GM12878 (cell line): ENCODE measurements around the gene GAS2L1. TPM values are rescaled to one million over a fixed set of nuclear protein-coding genes. Genes with fewer than 3 reads are reported as not detected.

Source experiments
- ATAC-seq: fragments of 200-7000 bp; cut with Tn5 transposase; 3 replicates; pipeline ENCODE4 v1.9.1; 2020; ENCODE audit warnings: mild to moderate bottlenecking, moderate library complexity
- BruUV-seq: library from RNA; stranded (reverse); fragments of 400-500 nt; replicated peaks from 2 replicates; lab custom pipeline; 2021; lab: Mats Ljungman, UMichigan
- CTCF ChIA-PET: fragments of 300-600 bp; sonication (Branson Sonifier 250); formaldehyde crosslinking; extraction: SDS; loops from one replicate; lab custom pipeline; 2021; ENCODE audit warnings: inconsistent platforms; lab: Yijun Ruan, JAX
- POLR2A ChIA-PET: fragments of 350-600 bp; formaldehyde crosslinking; extraction: SDS; loops from one replicate; lab custom pipeline; 2021; ENCODE audit warnings: inconsistent platforms; lab: Charles Lee
- RAD21 ChIA-PET: fragments of 300-600 bp; sonication (Branson Sonifier 250); formaldehyde crosslinking; loops from one replicate; lab custom pipeline; 2023; ENCODE audit warnings: antibody characterized with exemption; ENCODE audit not compliant: unreplicated experiment; lab: Charles Lee
- SMC1A ChIA-PET: fragments of 300-600 bp; sonication (Branson Sonifier 250); formaldehyde crosslinking; loops from one replicate; lab custom pipeline; 2023; ENCODE audit not compliant: unreplicated experiment, uncharacterized antibody; lab: Charles Lee
- DNase-seq: peaks from one replicate; pipeline ENCODE4 v3.0.0-alpha.2; 2011; ENCODE audit warnings: low read depth, low spot score
- FAIRE-seq: peaks from 3 replicates; lab custom pipeline; 2011; peaks lifted over from hg19 to GRCh38; lab: Jason Lieb, UNC
- H2AFZ ChIP-seq: 2 replicates; pipeline ENCODE4 v1.6.0; 2011; ENCODE audit warnings: low read depth, low read length, control low read depth; ENCODE audit not compliant: control insufficient read depth
- H3K27ac ChIP-seq: 2 replicates; pipeline ENCODE4 v1.5.1; 2011; ENCODE audit warnings: control low read depth; ENCODE audit not compliant: control insufficient read depth, insufficient read depth
- H3K27me3 ChIP-seq, 2 experiments: replicated peaks in 1 of 2; 2 replicates each; pipeline versions ENCODE4 v1.6.0 to v1.6.1; 2011; ENCODE audit warnings: low read length in 1 of 2; ENCODE audit not compliant: control insufficient read depth in 2 of 2, insufficient read depth in 2 of 2
- H3K36me3 ChIP-seq, 2 experiments: 2 replicates each; pipeline ENCODE4 v1.5.1; 2011; ENCODE audit warnings: low read length in 1 of 2; ENCODE audit not compliant: control insufficient read depth in 2 of 2, insufficient read depth in 2 of 2
- H3K4me1 ChIP-seq: 2 replicates; pipeline ENCODE4 v1.6.1; 2011; ENCODE audit warnings: mild to moderate bottlenecking, low read length, moderate library complexity, mixed read lengths; ENCODE audit not compliant: control insufficient read depth, insufficient read depth
- H3K4me2 ChIP-seq: 2 replicates; pipeline ENCODE4 v1.6.0; 2011; ENCODE audit warnings: control low read depth; ENCODE audit not compliant: control insufficient read depth, insufficient read depth
- H3K4me3 ChIP-seq: fragments of 200-600 bp; sonication (generic); 2 replicates; pipeline ENCODE4 v1.5.1; 2016
- H3K79me2 ChIP-seq: 2 replicates; pipeline ENCODE4 v1.6.0; 2011; ENCODE audit warnings: low read length; ENCODE audit not compliant: control insufficient read depth, insufficient read depth
- H3K9ac ChIP-seq: 2 replicates; pipeline ENCODE4 v1.8.0; 2011; ENCODE audit warnings: low read length, control low read depth, mixed read lengths; ENCODE audit not compliant: control insufficient read depth, insufficient read depth
- H3K9me3 ChIP-seq: replicated peaks from 3 replicates; pipeline ENCODE4 v1.5.1; 2011; ENCODE audit warnings: mild to moderate bottlenecking, low read length; ENCODE audit not compliant: control insufficient read depth, insufficient read depth
- H4K20me1 ChIP-seq: 2 replicates; pipeline ENCODE4 v1.6.0; 2011; ENCODE audit not compliant: control insufficient read depth, insufficient read depth
- CREM ChIP-seq: IDR thresholded peaks from 2 replicates; pipeline ENCODE4 v1.6.1; 2014; ENCODE audit warnings: antibody characterized with exemption, low read depth
- EGR1 ChIP-seq, 2 experiments: IDR thresholded peaks; 1 replicate in 1 of 2; 2 replicates in 1 of 2; pipeline ENCODE4 v1.6.1; 2011 to 2012; ENCODE audit warnings: low read depth in 2 of 2, low read length in 2 of 2, borderline replicate concordance in 1 of 2, mild to moderate bottlenecking in 1 of 2, moderate library complexity in 1 of 2
- FOS ChIP-seq: IDR thresholded peaks from 3 replicates; pipeline ENCODE4 v1.6.1; 2011; ENCODE audit warnings: borderline replicate concordance; ENCODE audit not compliant: insufficient read length; ENCODE audit errors: extremely low read depth
- IRF3 ChIP-seq: fragments of 450-650 bp; IDR thresholded peaks from 2 replicates; pipeline ENCODE4 v1.6.1; 2014; ENCODE audit warnings: mild to moderate bottlenecking
- IRF5 ChIP-seq: fragments of 450-650 bp; IDR thresholded peaks from 2 replicates; pipeline ENCODE4 v1.6.1; 2017; ENCODE audit warnings: borderline replicate concordance
- KDM1A ChIP-seq: fragments of 200-600 bp; sonication (generic); IDR thresholded peaks from 2 replicates; pipeline ENCODE4 v1.6.1; 2016; ENCODE audit warnings: borderline replicate concordance
- MEF2A ChIP-seq: IDR thresholded peaks from 2 replicates; pipeline ENCODE4 v1.6.1; 2011; ENCODE audit warnings: low read depth, mild to moderate bottlenecking, low read length, moderate library complexity; ENCODE audit not compliant: insufficient read depth
- MYB ChIP-seq: fragments of 150-350 bp; IDR thresholded peaks from 2 replicates; pipeline ENCODE4 v1.6.1; 2014; ENCODE audit warnings: mild to moderate bottlenecking, low read depth, low read length, borderline replicate concordance
- NRF1 ChIP-seq: conservative IDR thresholded peaks from 2 replicates; pipeline ENCODE4 v1.6.1; 2011; ENCODE audit warnings: mild to moderate bottlenecking, low read depth, low read length, improper control_type of control experiment
- PAX8 ChIP-seq: fragments of 450-650 bp; IDR thresholded peaks from 2 replicates; pipeline ENCODE4 v1.6.1; 2017; ENCODE audit warnings: mild to moderate bottlenecking, moderate library complexity
- PBX3 ChIP-seq: IDR thresholded peaks from 2 replicates; pipeline ENCODE4 v1.6.1; 2011; ENCODE audit warnings: mild to moderate bottlenecking, low read depth, low read length, moderate library complexity; ENCODE audit not compliant: insufficient replicate concordance
- SMC3 ChIP-seq: IDR thresholded peaks from 2 replicates; pipeline ENCODE4 v1.6.1; 2011; ENCODE audit warnings: low read length, improper control_type of control experiment, borderline replicate concordance
- SREBF1 ChIP-seq: IDR thresholded peaks from 2 replicates; pipeline ENCODE4 v1.6.1; 2012; ENCODE audit warnings: mild to moderate bottlenecking, low read length
- TBL1XR1 ChIP-seq: IDR thresholded peaks from 2 replicates; pipeline ENCODE4 v1.6.1; 2012; ENCODE audit warnings: low read depth, low read length, improper control_type of control experiment
- ZNF217 ChIP-seq: fragments of 450-650 bp; IDR thresholded peaks from 2 replicates; pipeline ENCODE4 v1.6.1; 2017; ENCODE audit warnings: antibody characterized with exemption, mild to moderate bottlenecking
- ZNF687 ChIP-seq: fragments of 450-650 bp; IDR thresholded peaks from 2 replicates; pipeline ENCODE4 v1.6.1; 2017; ENCODE audit warnings: mild to moderate bottlenecking, moderate library complexity
- WGBS: methylation state at CpG from one replicate; pipeline ENCODE4 v1.1.6; 2016; ENCODE audit warnings: low lambda C conversion rate; ENCODE audit not compliant: insufficient replicate concordance, insufficient coverage; ENCODE audit errors: missing lambda C conversion rate; 5-methylcytosine and 5-hydroxymethylcytosine counted together
- in situ Hi-C: fragments of 300-500 bp; cut with MboI; formaldehyde crosslinking; loops from 9 replicates; pipeline ENCODE4 v1.14.3; 2018; ENCODE audit warnings: mixed read lengths
- intact Hi-C: fragments of 100-400 bp; cut with micrococcal nuclease; formaldehyde crosslinking; loops from one replicate; pipeline ENCODE4 v1.14.2; 2022; ENCODE audit not compliant: unreplicated experiment
- polyA plus RNA-seq, 11 experiments: library from polyadenylated mRNA; depleted of rRNA in 4 of 11; unstranded in 6 of 11; stranded (reverse) in 5 of 11; fragments of >200 nt; fragmentation: Nextera tagmentation in 4 of 11; fragmentation: Illumina TruSeq in 1 of 11; extraction: Ambion mirVana in 4 of 11; extraction: Trizol in 1 of 11; gene quantifications; 1 replicate in 1 of 11; 2 replicates in 10 of 11; pipeline versions ENCODE4 v1.2.1 to v1.2.3, GENCODE V29; 2011 to 2016; ENCODE audit warnings: inconsistent platforms in 2 of 11, missing spikeins in 2 of 11, low read depth in 1 of 11
- total RNA-seq, 4 experiments: library from RNA; depleted of rRNA in 3 of 4; stranded (reverse); fragments of >200 nt in 3 of 4; fragmentation: Illumina TruSeq in 1 of 4; extraction: Trizol in 1 of 4; gene quantifications; 2 replicates each; pipeline versions ENCODE4 v1.2.1 to v1.2.3, GENCODE V29; 2013 to 2021

The GAS2L1 gene
- total and polyA plus RNA-seq, 10 of the 15 experiments (the other 5 are each of a cell fraction or from before 2014, with no cell fraction given) = 0.03 to 0.13 TPM; not detected in 8

- no peak for TF ChIP-seq ZNF217
- TF ChIP-seq TBL1XR1 = no peak
- no peak for TF ChIP-seq ZNF687
- TF ChIP-seq IRF5 = no peak
- TF ChIP-seq SREBF1 = no peak
- no peak for TF ChIP-seq IRF3
- TF ChIP-seq CREM = no peak
- no peak for TF ChIP-seq MYB
- no peak for TF ChIP-seq SMC3
- TF ChIP-seq NRF1 = no peak
- no peak for TF ChIP-seq MEF2A
- no peak for TF ChIP-seq KDM1A
- TF ChIP-seq FOS = no peak
- TF ChIP-seq EGR1 (IDR thresholded peaks at IDR 0.05; ENCODE audit: borderline replicate concordance in 1 of 2, low read depth in 2 of 2, low read length in 2 of 2) = no peak
- no peak for TF ChIP-seq PAX8
- TF ChIP-seq PBX3 = no peak
- H3K36me3 ChIP-seq = peaks cover 32 to 52% of the 10 kb centered on the region in 2 experiments
- intact Hi-C loops (no loop called here), in situ Hi-C loops (no loop called here)
- no peaks in the 10 kb centered on the region for H3K27me3 ChIP-seq
- H3K4me3 ChIP-seq = no peak overlapping the region
- SMC1A ChIA-PET = no interaction called here
- ATAC-seq = no peak
- RAD21 ChIA-PET = no interaction called here
- POLR2A ChIA-PET = no interaction called here
- no peaks in the 10 kb centered on the region for H3K4me1 ChIP-seq
- no peak overlapping the region for H3K27ac ChIP-seq
- no peak overlapping the region for H2AFZ ChIP-seq
- FAIRE-seq = no peak
- DNase-seq = no peak
- H3K79me2 ChIP-seq = no peaks in the 10 kb centered on the region
- CTCF ChIA-PET = interaction anchor here (1.1 kb wide), 1 partner anchor 19 kb away, joined by 3 read pairs; no protein-coding TSS in a partner anchor
- BruUV-seq = no TSS peak
- no peak overlapping the region for H3K4me2 ChIP-seq
- H4K20me1 ChIP-seq = no peaks in the 10 kb centered on the region; the same call in 1 of the 2 replicates
- H3K9ac ChIP-seq = no peak overlapping the region
- H3K9me3 ChIP-seq = no peaks in the 10 kb centered on the region
- 90% methylated on average over 25 of the region's 25 CpGs for WGBS
These were observed 34.8 kb downstream of the GAS2L1 start for GRCh38 chr22:29341056-29341848.
